GM10847 (cell line): ENCODE measurements around the gene CPED1.

Source experiments
- POLR2A ChIP-seq: IDR thresholded peaks from 2 replicates; pipeline ENCODE4 v1.6.1; 2011; ENCODE audit not compliant: insufficient read length; ENCODE audit errors: extremely low read depth

CPED1 gene

GRCh38 chr7:121000081-121000983 lies 11.8 kb downstream of the CPED1 start:
- TF ChIP-seq POLR2A, result no peak

DNA sequence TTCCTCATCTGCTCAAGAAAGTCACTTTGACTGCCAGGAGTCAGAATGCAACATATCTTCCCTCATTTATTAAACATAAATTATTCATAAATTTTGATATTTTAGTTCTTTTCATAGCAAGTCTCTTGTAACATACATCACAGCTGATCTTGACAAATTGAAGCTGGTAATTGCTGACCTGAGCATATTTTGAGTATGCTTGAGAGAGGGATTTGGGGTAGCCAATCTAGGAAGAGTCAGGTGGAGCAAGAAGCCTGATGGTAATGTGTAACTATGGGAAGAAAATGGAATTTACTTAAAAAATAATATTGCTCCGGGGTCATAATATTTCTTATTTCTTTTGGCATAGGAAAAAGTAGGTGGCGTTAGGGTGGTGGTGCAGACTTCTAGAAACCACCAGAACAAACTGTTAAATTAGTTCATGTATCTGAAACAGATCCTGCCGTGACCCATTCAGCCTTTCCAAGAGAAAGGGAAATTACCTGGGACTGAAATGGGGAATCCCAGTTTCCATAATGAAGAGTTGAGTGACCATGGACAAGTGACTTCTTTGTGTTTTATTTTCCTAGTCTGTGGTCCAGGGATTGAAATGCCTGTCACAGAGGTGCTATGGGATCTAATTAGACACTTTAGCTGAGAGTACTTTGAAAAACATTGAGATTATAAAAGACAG lies 12.9 kb downstream of the CPED1 start:
- no peak for TF ChIP-seq POLR2A

DNA sequence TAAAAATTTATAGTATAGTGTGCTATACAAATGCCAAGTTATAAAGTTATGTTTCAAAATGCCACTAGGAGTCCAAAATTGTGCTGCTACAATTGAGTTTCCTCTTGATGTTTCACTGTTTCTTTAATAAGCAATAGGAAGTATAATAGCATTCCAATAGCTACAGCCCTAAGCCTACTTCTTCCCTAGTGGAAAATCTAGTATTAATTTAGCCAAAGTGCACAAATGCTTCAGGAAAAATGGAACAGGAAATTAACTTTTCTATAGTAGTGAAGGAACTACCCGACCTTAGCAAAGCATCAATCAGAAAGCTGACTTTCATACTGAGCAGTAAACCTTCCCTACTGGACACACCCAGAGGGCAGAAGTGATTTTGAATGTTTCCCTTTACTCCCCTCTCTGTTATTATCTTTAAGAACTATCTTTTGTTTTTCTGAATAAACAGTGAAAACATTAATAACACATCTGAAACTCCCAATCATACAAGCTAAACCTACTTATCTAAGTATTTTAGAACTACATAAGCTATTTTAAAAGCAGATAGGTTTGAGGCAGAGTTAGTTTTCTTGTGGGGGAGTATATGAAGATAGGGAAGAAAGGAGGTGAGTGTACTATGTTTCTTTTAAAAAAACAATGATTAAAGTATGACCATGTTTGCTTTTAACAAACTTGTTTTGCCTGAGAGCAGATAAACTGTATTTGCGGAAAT lies 13.7 kb downstream of the CPED1 start:
- TF ChIP-seq POLR2A, result no peak

GRCh38 chr7:121002757-121003200 lies 14.3 kb downstream of the CPED1 start:
- TF ChIP-seq POLR2A, result no peak

GRCh38 chr7:121003986-121004685 lies 15.6 kb downstream of the CPED1 start:
- no peak for TF ChIP-seq POLR2A

DNA sequence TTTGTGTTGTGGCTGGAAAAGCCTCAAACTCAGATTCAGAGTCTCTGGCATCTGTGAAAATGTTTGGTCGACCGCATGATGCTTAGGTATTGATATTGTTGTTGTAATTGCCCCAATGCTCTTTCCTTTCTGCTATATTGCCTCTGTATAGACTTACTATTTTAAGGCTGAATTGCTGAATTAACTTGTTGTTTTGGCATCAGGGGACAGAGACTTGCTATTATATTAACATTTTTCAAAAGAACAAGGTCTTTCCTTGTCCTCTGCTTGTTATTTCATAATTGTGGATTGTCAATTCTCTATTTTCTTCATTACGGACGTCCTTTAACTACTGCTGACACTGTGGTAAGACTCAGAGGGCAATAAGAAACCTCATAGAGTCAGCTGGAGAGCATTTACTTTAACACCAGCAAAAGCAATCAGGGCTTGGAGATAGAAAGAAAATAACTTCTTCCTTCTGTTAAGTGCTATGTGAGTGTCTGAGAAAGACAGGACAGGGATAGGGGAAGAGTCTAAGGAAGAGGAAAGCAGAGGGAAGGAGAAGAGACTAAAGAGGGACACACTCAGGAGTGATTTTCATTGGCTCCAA lies 17.6 kb downstream of the CPED1 start:
- no peak for TF ChIP-seq POLR2A

DNA sequence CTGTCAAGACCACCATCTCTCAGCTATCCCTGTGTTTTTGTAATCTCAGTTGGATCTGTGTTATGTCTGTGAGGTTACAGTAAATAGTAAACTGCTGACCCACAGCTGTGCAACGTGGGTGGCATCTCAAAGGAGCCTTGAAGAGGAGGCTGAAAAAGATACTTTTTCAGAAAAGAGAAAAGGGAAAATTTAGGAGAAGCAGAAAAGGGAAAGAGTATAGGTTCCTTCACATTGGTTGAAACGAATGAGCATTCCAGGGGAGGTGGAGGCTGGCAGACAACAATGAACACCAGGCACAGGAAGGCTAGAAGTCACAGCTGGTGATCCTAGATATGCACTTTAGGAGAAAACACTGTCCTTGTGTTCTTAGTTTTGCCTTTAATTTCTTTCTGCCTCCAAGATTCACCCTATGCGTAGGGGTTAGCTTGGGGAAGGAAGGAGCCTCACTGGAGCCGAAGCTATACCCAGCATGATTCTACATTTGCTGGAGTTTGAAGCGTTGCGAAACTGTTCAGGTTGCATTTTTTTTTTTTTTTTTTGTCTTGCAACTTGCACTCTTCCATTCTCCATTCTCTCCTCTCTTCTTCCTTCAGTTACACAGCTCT lies 18.3 kb downstream of the CPED1 start:
- no peak for TF ChIP-seq POLR2A

DNA sequence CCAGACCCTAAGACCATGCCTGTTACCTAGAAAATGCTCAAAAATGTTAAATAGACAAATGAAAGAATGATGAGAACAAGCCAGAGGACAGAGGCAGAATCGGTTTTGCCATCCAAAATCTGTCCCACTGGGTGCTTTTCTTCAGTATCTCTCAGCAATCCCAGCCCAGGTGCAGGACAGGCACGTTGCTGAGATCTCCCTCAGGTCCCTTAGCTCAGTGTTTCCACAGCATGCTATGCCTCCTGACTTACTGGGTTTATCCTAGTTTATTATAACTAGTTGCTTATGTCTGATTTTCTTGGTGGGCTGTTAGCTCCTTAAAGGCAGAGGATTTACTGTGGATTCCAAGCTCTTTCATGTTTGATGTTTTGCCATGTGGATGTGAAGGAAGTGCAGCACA lies 20.3 kb downstream of the CPED1 start:
- TF ChIP-seq POLR2A, result no peak

DNA sequence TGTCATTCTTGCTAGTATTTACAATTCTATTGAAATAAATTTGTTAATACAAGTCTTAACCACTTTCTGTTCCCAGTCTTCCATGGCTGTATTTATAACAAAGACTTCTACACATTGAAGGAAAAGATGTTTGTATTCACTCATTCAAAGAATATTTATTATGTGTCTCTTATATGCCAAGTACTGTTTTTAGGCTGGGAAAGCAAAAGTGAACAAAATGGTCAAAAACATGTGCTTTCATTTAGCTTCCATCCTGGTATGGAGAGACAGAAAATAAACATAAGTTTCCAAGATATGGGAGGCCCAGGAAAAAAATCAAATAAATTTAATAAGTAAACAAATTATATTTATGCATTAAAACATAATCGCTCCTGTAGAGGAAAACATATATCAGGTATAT lies 22.9 kb downstream of the CPED1 start:
- TF ChIP-seq POLR2A, result no peak

GRCh38 chr7:121012170-121012874 lies 23.8 kb downstream of the CPED1 start:
- TF ChIP-seq POLR2A, result no peak

DNA sequence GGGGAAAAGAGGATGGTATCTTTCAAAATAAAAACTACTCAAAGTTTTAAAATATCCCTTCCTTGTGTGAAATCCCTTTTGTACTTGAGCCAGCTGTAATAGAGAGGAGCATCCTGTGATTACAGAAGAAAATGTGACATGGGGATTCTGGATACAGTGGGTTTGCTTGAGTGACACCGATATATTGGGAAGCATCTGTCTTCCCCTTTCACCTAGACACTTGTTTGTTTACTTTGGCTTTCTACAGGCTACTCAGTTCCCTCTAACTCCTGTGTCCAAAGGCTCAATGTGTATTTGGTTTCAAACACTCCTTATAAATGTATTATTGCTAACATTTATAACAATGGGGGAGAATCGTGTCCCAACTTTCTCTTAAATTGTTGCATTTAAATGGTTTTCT lies 24.4 kb downstream of the CPED1 start:
- no peak for TF ChIP-seq POLR2A

- no peak for TF ChIP-seq POLR2A
These were observed 27.0 kb downstream of the CPED1 start for GRCh38 chr7:121015560-121015959.

- no peak for TF ChIP-seq POLR2A
These were observed 28.5 kb downstream of the CPED1 start for GRCh38 chr7:121016966-121017365.

DNA sequence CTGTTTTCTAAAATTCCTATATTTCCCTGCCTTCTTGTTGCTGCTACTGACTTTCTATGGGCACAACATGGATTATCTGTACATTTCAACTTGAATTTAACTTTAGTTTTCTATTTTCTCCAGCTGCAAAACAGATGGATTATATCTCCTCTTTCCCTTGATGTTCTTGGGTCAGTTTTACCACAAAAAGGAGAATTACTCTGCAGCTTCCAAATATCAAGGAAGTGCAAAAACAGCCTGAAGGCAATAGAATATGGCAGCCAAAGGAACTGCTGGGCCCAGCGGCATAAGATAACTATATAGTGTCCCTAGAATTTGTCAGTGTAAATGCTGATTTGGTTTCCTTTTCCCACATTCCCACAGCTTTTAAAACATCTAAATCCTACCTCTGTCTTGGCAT lies 29.1 kb downstream of the CPED1 start:
- TF ChIP-seq POLR2A, result no peak

DNA sequence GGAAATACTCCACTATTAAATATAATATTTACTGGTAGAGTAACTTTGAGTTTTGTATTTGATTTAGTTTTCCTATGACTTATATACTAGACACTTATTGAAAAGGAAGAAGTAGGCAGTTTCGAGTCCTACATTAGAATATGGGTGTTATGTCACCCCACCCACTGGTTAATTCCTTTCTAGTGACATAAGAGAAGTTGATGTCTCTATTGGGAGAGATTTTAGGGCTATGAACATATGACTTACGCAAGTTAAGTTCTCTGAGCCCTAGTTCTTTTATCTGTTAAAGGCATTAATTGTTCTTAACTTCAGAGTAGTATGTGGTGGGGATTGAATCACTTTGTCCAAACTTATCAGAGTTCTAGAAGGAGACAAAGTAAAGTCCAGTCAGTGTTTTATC lies 30.5 kb downstream of the CPED1 start:
- TF ChIP-seq POLR2A, result no peak
